GM12891 (cell line): ENCODE results near the gene TSR3. TPM values are rescaled to one million over a fixed set of nuclear protein-coding genes. Genes with fewer than 3 reads are reported as not detected.

Source experiments
- DNase-seq: peaks from one replicate; pipeline ENCODE4 v3.0.0; 2011; ENCODE audit warnings: low spot score; ENCODE audit not compliant: insufficient read length
- FAIRE-seq: peaks from 2 replicates; lab custom pipeline; 2011; peaks lifted over from hg19 to GRCh38; lab: Jason Lieb, UNC
- PAX5 ChIP-seq: IDR thresholded peaks from 2 replicates; pipeline ENCODE4 v1.6.1; 2011; ENCODE audit warnings: low read length, moderate library complexity, mild to moderate bottlenecking; ENCODE audit not compliant: insufficient read depth, severe bottlenecking
- POLR2A ChIP-seq: IDR thresholded peaks from 2 replicates; pipeline ENCODE4 v1.6.1; 2011; ENCODE audit warnings: low read depth, low read length, control low read depth
- POLR2AphosphoS5 ChIP-seq: IDR thresholded peaks from 2 replicates; pipeline ENCODE4 v1.6.1; 2011; ENCODE audit warnings: low read depth, low read length, control low read depth
- POU2F2 ChIP-seq: IDR thresholded peaks from 2 replicates; pipeline ENCODE4 v1.6.1; 2011; ENCODE audit warnings: low read depth, mild to moderate bottlenecking, control low read depth, low read length, moderate library complexity
- SPI1 ChIP-seq: IDR thresholded peaks from 2 replicates; pipeline ENCODE4 v1.6.1; 2011; ENCODE audit warnings: low read depth, low read length, control low read depth
- TAF1 ChIP-seq: IDR thresholded peaks from 2 replicates; pipeline ENCODE4 v1.6.1; 2011; ENCODE audit warnings: low read depth, low read length, control low read depth
- polyA plus RNA-seq: library from polyadenylated mRNA; unstranded; fragments of >200 nt; gene quantifications from one replicate; pipeline ENCODE4 v1.2.1, GENCODE V29; 2012; ENCODE audit warnings: low read depth, missing spikeins, inconsistent platforms; ENCODE audit not compliant: missing spikeins

The TSR3 gene
- polyA plus RNA-seq, result 42.4 TPM

DNA sequence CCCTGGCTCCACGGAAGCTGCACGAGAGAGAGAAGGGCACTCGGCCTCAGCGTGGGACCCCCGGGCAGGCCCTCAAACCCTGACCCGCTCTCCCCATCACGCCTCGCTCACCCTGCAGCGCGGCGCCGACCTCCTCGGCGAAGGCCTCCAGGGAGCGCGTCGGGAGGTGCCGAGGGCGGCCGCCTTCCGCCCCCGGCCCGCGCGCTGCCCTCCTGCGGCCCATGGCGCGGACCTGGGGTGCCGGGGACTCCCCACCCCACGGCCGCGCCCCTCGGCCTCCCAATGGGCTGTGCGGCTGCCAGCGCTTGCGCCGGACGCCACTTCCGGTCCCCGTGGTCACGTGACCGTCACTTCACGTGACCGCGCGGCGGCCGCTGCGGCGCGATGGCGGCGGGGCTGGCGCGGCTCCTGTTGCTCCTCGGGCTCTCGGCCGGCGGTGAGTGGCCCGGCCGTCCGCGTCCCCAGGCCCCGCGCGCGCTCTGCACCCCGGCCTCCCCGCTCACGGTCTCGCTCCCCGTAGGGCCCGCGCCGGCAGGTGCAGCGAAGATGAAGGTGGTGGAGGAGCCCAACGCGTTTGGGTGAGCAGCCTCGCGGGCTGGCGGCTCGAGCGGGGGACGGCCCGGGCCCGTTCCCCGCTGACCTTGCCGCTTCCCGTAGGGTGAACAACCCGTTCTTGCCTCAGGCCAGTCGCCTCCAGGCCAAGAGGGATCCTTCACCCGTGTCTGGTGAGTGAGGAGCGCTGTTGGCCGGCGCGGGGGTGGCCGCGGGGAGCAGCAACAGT, at the start of gene TSR3, which contains the start of gene GNPTG:
Gene TSR3 (minus strand): TSS at position 297 of the 781 bp plus-strand sequence. CDS start 74 bp downstream, at position 223.
Gene GNPTG (plus strand): TSS at position 350 of the 781 bp plus-strand sequence. CDS start 35 bp downstream, at position 385.
- peak; percentile 99 for DNase-seq
- TF ChIP-seq TAF1 (peak; percentile 91), POU2F2 (peak; percentile 87; the same call in 1 of the 2 replicates), PAX5 (peak; percentile 3), SPI1 (peak; percentile 51), POLR2A (peak; percentile 68; the same call in 1 of the 2 replicates), POLR2AphosphoS5 (peak; percentile 63)
- FAIRE-seq, result peak; percentile 99

DNA sequence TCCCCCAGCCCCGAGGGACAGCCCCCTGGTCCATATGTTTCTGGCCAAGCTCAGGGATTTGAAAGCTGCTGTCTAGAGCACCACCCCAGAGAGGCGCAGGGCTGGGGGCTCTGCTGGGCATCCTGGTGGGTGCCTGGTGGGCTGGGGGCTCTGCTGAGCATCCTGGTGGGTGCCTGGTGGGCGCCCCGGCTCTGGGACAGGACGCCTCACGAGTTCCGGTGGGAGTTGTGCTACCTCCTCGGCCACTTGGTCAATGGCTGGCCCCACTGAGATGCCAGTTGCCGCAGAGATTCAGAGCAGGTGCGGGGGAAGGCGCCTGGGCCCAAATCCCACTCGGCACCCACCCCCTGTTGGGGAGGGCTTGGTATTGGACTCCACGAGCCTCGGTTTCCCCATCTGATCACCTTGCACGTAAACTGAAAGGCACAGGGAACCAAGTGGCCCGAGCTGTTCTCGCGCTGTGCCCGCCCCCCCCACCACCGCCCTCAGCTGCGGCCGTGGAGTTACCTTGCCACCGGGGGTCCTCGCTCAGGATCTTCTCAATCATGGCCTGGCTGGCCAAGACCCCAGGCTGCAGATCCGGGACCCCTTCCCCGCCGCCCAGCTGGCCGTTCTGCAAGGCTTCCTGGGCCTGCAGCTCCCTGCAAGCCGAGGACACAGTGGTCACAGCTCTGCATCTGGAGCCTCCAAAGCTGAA, 49.5 kb upstream of the TSR3 start:
- FAIRE-seq (no peak), DNase-seq (no peak)
- TF ChIP-seq POU2F2 (no peak), POLR2A (no peak), TAF1 (no peak), POLR2AphosphoS5 (no peak), PAX5 (no peak), SPI1 (no peak)

GRCh38 chr16:1398826-1399581, 47.3 kb upstream of the TSR3 start:
- FAIRE-seq (no peak), DNase-seq (no peak)
- TF ChIP-seq POU2F2 (no peak), POLR2A (no peak), TAF1 (no peak), SPI1 (no peak), POLR2AphosphoS5 (no peak), PAX5 (no peak)

GRCh38 chr16:1398351-1398750, 46.7 kb upstream of the TSR3 start:
- no peak for FAIRE-seq
- TF ChIP-seq POLR2AphosphoS5 (no peak), POU2F2 (no peak), SPI1 (no peak), POLR2A (no peak), TAF1 (no peak), PAX5 (no peak)
- DNase-seq, result no peak

- DNase-seq (no peak), FAIRE-seq (no peak)
- TF ChIP-seq POLR2A, result no peak
- no peak for TF ChIP-seq PAX5
- TF ChIP-seq POU2F2, result no peak
- no peak for TF ChIP-seq SPI1
- TF ChIP-seq TAF1, result no peak
- no peak for TF ChIP-seq POLR2AphosphoS5
These were observed 46.1 kb upstream of the TSR3 start for GRCh38 chr16:1397779-1398178.

DNA sequence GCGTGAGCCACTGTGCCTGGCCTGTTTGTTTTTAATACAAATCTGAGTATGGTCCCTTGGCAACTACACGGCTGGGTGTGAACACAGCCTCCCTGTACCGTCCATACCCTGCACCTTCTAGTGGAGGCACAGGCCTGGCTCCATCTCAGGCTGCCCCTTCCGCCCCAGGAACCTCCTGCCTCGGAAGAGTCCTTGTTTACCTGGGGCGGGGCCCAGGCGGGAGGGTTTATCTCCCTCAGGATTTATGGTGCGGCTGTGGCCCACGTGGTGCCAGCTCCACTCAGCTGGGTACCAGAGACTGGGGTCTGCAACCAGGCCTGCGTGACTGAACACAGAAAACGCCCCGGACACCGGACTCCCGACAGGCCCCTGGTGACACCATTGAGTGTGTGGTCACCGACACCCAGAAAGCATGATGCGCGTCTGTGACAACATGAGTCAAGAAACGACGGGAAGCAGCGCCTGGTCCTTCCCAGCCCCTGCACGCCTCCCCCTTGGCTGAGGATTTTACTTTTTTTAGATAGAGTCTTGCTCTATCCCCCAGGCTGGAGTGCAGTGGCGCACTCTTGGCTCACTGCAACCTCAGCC, 43.9 kb upstream of the TSR3 start:
- no peak for DNase-seq
- FAIRE-seq, result no peak
- no peak for TF ChIP-seq POLR2AphosphoS5
- TF ChIP-seq TAF1, result no peak
- TF ChIP-seq POU2F2, result no peak
- TF ChIP-seq POLR2A, result no peak
- TF ChIP-seq SPI1, result no peak
- TF ChIP-seq PAX5, result no peak

DNA sequence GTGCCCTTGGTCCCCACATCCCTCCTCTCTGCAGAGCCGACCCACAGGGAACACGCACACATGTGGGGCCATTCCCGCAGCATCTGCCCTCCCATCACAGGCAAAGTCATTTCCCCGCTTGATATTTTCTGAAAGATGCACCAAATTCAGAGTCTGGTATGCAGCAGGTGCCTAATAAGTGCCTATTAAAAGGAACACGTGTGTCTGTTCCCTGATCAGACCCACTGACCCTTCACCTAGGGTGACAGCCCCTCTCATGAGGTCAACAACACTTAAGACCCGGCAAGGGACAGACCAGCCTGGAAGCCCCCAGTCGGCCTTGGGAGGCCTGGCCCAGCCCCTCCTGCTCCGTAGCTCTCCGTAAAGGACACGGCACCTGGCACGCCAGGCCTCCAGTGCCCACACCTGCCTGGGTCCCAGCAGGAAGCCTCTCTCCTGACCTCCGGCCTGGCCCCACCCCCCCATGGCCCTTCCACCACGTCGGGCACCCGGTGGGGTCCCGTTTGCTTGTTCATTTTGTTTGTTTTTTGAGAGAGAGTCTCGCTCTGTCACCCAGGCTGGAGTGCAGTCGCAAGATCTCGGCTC, 42.8 kb upstream of the TSR3 start:
- no peak for TF ChIP-seq TAF1
- no peak for TF ChIP-seq POU2F2
- TF ChIP-seq SPI1, result no peak
- TF ChIP-seq POLR2AphosphoS5, result no peak
- TF ChIP-seq PAX5, result no peak
- TF ChIP-seq POLR2A, result no peak
- no peak for FAIRE-seq
- no peak for DNase-seq

DNA sequence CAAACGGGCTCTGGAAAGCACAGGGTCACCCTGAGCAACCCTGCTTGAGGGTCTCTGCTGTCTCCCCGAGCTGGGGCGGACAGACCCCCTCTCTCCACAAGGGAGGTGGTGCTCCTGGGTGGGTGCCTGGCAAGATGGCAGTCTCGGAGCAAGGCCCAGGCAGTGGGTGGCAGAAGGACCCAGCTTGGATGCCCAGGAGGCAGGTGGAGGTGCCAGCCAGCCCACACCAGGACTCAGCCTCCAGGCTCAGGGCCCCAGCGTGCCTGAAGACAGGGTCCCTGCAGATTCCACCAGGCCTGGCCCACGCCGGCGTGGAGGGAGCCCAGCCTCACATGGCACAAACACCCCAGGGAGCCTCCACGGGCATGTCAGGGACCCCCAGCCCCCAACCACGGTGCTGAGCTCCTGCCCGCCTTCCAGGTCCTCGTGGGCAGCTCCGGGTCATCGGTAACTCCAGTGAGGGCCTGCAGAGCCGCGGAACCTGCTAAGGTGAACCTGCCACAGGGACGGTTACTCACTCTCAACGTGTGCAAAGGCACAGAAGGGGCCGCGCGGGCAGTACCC, 42.0 kb upstream of the TSR3 start:
- TF ChIP-seq PAX5 (no peak), TAF1 (no peak), POU2F2 (no peak), POLR2A (no peak), SPI1 (no peak), POLR2AphosphoS5 (no peak)
- no peak for FAIRE-seq
- no peak for DNase-seq
